Measurements from ENCODE around the gene BIVM.

Gene BIVM

DNA sequence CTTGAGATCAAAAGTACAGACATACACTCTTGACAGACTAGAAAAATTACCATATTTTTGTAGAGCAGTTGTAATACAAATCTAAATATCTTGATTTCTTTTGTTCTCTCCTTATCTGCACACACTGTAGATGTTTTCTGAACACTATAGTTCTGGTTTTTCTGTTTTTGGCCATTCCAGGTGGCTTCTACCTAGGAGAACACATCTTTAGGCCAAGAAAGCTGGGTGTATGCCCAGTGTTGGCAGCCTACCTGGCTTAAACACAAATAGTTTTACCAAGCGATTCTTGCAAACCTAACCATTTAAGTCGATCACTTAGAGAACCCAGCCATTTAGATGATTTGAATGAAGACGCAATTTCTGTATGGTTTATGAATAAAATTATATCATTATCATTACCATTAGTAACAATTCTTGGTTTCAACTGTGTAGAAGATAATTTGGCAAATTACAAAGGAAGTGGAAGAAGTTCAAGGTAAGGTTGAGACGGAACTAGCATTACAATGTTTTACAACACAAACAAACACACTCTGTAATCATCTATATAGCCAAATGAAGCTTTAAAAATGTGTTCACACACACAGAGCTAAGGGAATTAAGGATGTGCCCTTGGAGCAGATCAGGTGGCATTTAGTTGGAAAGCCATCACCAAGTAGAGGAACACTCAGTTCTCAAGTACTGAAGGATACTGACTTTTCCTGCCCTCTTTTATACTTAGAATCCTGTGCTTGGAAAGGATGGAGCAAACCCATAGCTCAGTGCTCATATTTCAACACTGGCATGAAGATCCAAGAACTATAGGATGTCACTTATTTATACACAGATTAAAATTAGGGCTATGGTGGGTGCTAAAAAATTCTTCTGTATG, 83.1 kb downstream of the BIVM start:
- no peak for DNase-seq (ENCODE audit: low read depth)
